IMR-90 (cell line): ENCODE measurements around the gene GGACT.

Experiments
- BHLHE40 ChIP-seq: fragments of 150-350 bp; IDR thresholded peaks from 2 replicates; pipeline ENCODE4 v1.6.1; 2016; ENCODE audit warnings: mild to moderate bottlenecking, low read depth, low read length
- MAZ ChIP-seq: IDR thresholded peaks from 2 replicates; pipeline ENCODE4 v1.6.1; 2012; ENCODE audit warnings: low read depth, mild to moderate bottlenecking, low read length, improper control_type of control experiment, moderate library complexity, borderline replicate concordance
- MXI1 ChIP-seq: IDR thresholded peaks from 2 replicates; pipeline ENCODE4 v1.6.1; 2012; ENCODE audit warnings: low read depth, mild to moderate bottlenecking, low read length, moderate library complexity, borderline replicate concordance
- POLR2A ChIP-seq: IDR thresholded peaks from 2 replicates; pipeline ENCODE4 v1.6.1; 2012; ENCODE audit warnings: mild to moderate bottlenecking, low read depth, low read length
- RAD21 ChIP-seq: IDR thresholded peaks from 2 replicates; pipeline ENCODE4 v1.6.1; 2012; ENCODE audit warnings: low read length, improper control_type of control experiment
- RCOR1 ChIP-seq: IDR thresholded peaks from 2 replicates; pipeline ENCODE4 v1.6.1; 2012; ENCODE audit warnings: mild to moderate bottlenecking, low read length, improper control_type of control experiment; ENCODE audit not compliant: insufficient replicate concordance
- SMC3 ChIP-seq: fragments of 150-350 bp; IDR thresholded peaks from 2 replicates; pipeline ENCODE4 v1.6.1; 2016; ENCODE audit warnings: low read depth, mild to moderate bottlenecking, antibody characterized with exemption, low read length, moderate library complexity
- TF ChIP-seq, protein P1 (sequence below): conservative IDR thresholded peaks from 2 replicates; pipeline ENCODE4 v1.5.1; 2012; ENCODE audit warnings: mild to moderate bottlenecking, low read depth, low read length, improper control_type of control experiment
- TF ChIP-seq, protein P2 (sequence below): fragments of 150-350 bp; IDR thresholded peaks from 2 replicates; pipeline ENCODE4 v1.6.1; 2016; ENCODE audit warnings: low read depth, mild to moderate bottlenecking, low read length, moderate library complexity, borderline replicate concordance

DNA sequence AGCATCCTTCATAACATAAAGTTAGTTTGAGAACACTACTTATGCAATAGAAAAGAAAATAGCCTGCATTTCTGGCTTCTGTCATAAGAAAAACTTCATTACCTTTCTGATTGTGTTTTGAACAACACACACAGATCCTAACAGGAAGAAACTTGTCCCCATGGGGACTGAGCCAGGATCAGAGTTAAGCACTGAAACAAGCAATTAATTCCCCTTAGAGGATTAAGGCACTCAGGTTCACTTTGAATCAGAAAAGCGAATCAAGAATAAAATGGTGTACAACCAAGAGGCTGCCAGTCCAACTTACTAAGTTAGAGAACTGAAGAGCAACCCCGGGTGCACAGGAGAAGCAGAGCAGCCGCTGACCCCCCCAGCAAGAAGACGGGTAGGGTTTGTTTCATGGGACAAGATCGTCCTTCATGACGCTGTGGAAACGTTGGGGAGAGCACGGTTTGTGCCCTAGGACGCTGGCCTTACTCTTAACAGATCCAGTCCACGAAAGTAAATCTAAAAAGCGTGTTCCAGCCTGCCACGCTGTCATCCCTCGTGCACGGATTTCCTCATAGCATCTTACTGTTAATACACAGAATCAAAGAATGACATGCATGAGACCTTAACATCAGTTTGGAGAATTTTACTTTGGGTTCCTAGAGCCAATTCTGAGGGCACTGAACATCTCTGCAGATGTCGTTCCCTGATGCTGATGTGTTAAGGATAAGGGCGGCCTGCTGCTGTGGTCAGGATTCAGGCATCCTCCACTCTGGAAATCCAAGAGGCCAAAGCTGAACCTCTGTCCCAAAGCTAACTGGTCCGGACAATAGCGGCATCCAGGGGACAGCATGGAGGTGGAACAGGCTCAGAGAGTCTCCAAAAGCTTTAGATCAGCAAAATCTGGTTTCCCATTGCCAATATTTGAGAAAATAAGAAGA lies 46.4 kb downstream of the GGACT start:
- TF ChIP-seq SMC3 (no peak), RAD21 (no peak), POLR2A (no peak), MXI1 (no peak), RCOR1 (no peak), BHLHE40 (no peak), MAZ (no peak)
- TF ChIP-seq, protein P1, sequence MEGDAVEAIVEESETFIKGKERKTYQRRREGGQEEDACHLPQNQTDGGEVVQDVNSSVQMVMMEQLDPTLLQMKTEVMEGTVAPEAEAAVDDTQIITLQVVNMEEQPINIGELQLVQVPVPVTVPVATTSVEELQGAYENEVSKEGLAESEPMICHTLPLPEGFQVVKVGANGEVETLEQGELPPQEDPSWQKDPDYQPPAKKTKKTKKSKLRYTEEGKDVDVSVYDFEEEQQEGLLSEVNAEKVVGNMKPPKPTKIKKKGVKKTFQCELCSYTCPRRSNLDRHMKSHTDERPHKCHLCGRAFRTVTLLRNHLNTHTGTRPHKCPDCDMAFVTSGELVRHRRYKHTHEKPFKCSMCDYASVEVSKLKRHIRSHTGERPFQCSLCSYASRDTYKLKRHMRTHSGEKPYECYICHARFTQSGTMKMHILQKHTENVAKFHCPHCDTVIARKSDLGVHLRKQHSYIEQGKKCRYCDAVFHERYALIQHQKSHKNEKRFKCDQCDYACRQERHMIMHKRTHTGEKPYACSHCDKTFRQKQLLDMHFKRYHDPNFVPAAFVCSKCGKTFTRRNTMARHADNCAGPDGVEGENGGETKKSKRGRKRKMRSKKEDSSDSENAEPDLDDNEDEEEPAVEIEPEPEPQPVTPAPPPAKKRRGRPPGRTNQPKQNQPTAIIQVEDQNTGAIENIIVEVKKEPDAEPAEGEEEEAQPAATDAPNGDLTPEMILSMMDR, result no peak
- TF ChIP-seq, protein P2, sequence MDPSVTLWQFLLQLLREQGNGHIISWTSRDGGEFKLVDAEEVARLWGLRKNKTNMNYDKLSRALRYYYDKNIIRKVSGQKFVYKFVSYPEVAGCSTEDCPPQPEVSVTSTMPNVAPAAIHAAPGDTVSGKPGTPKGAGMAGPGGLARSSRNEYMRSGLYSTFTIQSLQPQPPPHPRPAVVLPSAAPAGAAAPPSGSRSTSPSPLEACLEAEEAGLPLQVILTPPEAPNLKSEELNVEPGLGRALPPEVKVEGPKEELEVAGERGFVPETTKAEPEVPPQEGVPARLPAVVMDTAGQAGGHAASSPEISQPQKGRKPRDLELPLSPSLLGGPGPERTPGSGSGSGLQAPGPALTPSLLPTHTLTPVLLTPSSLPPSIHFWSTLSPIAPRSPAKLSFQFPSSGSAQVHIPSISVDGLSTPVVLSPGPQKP, result no peak
